Keratinocyte (primary cell): ENCODE data around the gene IGFN1. TPM values are rescaled to one million over a fixed set of nuclear protein-coding genes. Genes with fewer than 3 reads are reported as not detected.

ENCODE experiments used
- DNase-seq: peaks from one replicate; pipeline ENCODE4 v3.0.0-alpha.2; 2011; ENCODE audit warnings: low read depth, missing footprints, low spot score
- FAIRE-seq: peaks from 2 replicates; lab custom pipeline; 2011; peaks lifted over from hg19 to GRCh38; lab: Jason Lieb, UNC
- H2AFZ ChIP-seq: 2 replicates; pipeline ENCODE4 v1.6.0; 2012; ENCODE audit warnings: low read length, control low read depth, inconsistent platforms; ENCODE audit not compliant: control insufficient read depth
- H3K27ac ChIP-seq: 2 replicates; pipeline ENCODE4 v1.5.1; 2011; ENCODE audit warnings: low read length; ENCODE audit not compliant: control insufficient read depth, insufficient read depth
- H3K27me3 ChIP-seq: 3 replicates; pipeline ENCODE4 v1.6.0; 2011; ENCODE audit warnings: low read length; ENCODE audit not compliant: control insufficient read depth, insufficient read depth; ENCODE audit errors: extremely low read depth
- H3K36me3 ChIP-seq, 2 experiments: 2 replicates in 1 of 2; 3 replicates in 1 of 2; pipeline ENCODE4 v1.5.1; 2011; ENCODE audit warnings: low read length in 2 of 2, mild to moderate bottlenecking in 1 of 2; ENCODE audit not compliant: control insufficient read depth in 2 of 2, insufficient read depth in 2 of 2; ENCODE audit errors: extremely low read depth in 1 of 2
- H3K4me1 ChIP-seq: 3 replicates; pipeline ENCODE4 v1.5.1; 2011; ENCODE audit warnings: low read length; ENCODE audit not compliant: control insufficient read depth, insufficient read depth; ENCODE audit errors: extremely low read depth
- H3K4me2 ChIP-seq: 3 replicates; pipeline ENCODE4 v1.6.0; 2011; ENCODE audit warnings: low read depth, low read length; ENCODE audit not compliant: control insufficient read depth, insufficient read depth; ENCODE audit errors: extremely low read depth
- H3K4me3 ChIP-seq, 3 experiments: fragments of 200-600 bp in 1 of 3; sonication (generic) in 1 of 3; 2 replicates in 2 of 3; 3 replicates in 1 of 3; pipeline ENCODE4 v1.5.1; 2011 to 2016; ENCODE audit warnings: low read length in 3 of 3, mild to moderate bottlenecking in 3 of 3, control low read depth in 2 of 3, inconsistent platforms in 1 of 3, low read depth in 1 of 3, mixed read lengths in 1 of 3, mixed run types in 1 of 3, moderate library complexity in 1 of 3; ENCODE audit not compliant: control insufficient read depth in 2 of 3, insufficient read depth in 2 of 3; ENCODE audit errors: extremely low read depth in 1 of 3
- H3K79me2 ChIP-seq: 2 replicates; pipeline ENCODE4 v1.6.0; 2012; ENCODE audit warnings: low read length; ENCODE audit not compliant: control insufficient read depth, insufficient read depth
- H3K9ac ChIP-seq: 3 replicates; pipeline ENCODE4 v1.6.0; 2011; ENCODE audit warnings: low read length; ENCODE audit not compliant: control insufficient read depth, insufficient read depth; ENCODE audit errors: extremely low read depth
- H3K9me1 ChIP-seq: 3 replicates; pipeline ENCODE4 v1.6.0; 2011; ENCODE audit warnings: low read length; ENCODE audit not compliant: control insufficient read depth, insufficient read depth; ENCODE audit errors: extremely low read depth
- H3K9me3 ChIP-seq: 2 replicates; pipeline ENCODE4 v1.5.1; 2012; ENCODE audit warnings: low read depth, low read length; ENCODE audit not compliant: control insufficient read depth
- H4K20me1 ChIP-seq: 3 replicates; pipeline ENCODE4 v1.6.0; 2011; ENCODE audit warnings: low read length; ENCODE audit not compliant: control insufficient read depth, insufficient read depth; ENCODE audit errors: extremely low read depth
- EZH2 ChIP-seq: IDR thresholded peaks from one replicate; pipeline ENCODE4 v1.6.1; 2012; ENCODE audit warnings: inconsistent platforms, mild to moderate bottlenecking, low read length, moderate library complexity
- dilution Hi-C: fragments of 300-500 bp; cut with MboI; formaldehyde crosslinking; loops from one replicate; pipeline ENCODE4 v1.7.0; 2020; ENCODE audit warnings: low sequenced_read_pairs; ENCODE audit not compliant: extremely low pct_ligation_motif_present
- polyA plus RNA-seq, 5 experiments: library from polyadenylated mRNA; depleted of rRNA in 3 of 5; stranded (reverse) in 3 of 5; stranded (forward) in 1 of 5; unstranded in 1 of 5; fragments of >200 nt; gene quantifications; 1 replicate in 1 of 5; 2 replicates in 3 of 5; 3 replicates in 1 of 5; pipeline versions ENCODE4 v1.2.1 to v1.2.3, GENCODE V29; 2011 to 2012; ENCODE audit warnings: missing spikeins in 2 of 5, low read depth in 1 of 5, low replicate concordance in 1 of 5
- TF ChIP-seq, protein P1 (sequence below), 3 experiments: IDR thresholded peaks in 1 of 3; conservative IDR thresholded peaks in 1 of 3; optimal IDR thresholded peaks in 1 of 3; 2 replicates in 2 of 3; 3 replicates in 1 of 3; pipeline versions ENCODE3 to v1.5.1; 2011; ENCODE audit warnings: low read length in 3 of 3, mild to moderate bottlenecking in 3 of 3, moderate library complexity in 2 of 3, control low read depth in 1 of 3, inconsistent platforms in 1 of 3; ENCODE audit not compliant: insufficient read depth in 2 of 3; ENCODE audit errors: extremely low read depth in 1 of 3

Gene IGFN1
- polyA plus RNA-seq, 1 donor (not counting 4 experiments of a cell fraction or from before 2014, with no cell fraction given): not detected

DNA sequence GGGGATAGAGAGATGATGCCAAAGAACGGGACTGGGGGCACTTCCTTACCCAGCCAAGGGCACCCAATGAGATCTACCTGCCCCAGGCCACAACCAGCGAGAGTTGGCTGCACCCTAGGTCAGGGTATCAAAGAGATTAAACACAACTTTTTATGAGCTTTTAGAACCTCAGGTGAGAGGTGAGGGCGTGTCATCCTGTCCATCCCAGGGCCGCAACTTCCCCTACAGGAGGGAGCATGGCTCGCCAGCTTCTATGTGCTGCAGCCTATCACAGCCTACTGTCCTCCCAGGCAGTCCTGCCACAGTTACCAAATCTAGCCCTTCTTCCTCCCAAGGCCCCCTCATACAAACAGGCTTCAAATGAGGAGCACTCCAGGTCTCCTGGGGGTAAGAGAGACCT, 49.2 kb upstream of the IGFN1 start:
- Histone ChIP-seq H3K9ac (no peak overlapping the region), H4K20me1 (no peaks in the 10 kb centered on the region), H2AFZ (no peak overlapping the region), H3K9me1 (no peaks in the 10 kb centered on the region), H3K27me3 (no peaks in the 10 kb centered on the region), H3K4me1 (peaks cover 4% of the 10 kb centered on the region), H3K4me2 (no peak overlapping the region), H3K4me3 (no peak overlapping the region), H3K79me2 (no peaks in the 10 kb centered on the region), H3K9me3 (no peaks in the 10 kb centered on the region), H3K27ac (no peak overlapping the region), H3K36me3 (peaks cover 12 to 26% of the 10 kb centered on the region in 2 experiments)
- no peak for FAIRE-seq
- dilution Hi-C loops: no loop called here
- DNase-seq: no peak
- TF ChIP-seq, protein P1, sequence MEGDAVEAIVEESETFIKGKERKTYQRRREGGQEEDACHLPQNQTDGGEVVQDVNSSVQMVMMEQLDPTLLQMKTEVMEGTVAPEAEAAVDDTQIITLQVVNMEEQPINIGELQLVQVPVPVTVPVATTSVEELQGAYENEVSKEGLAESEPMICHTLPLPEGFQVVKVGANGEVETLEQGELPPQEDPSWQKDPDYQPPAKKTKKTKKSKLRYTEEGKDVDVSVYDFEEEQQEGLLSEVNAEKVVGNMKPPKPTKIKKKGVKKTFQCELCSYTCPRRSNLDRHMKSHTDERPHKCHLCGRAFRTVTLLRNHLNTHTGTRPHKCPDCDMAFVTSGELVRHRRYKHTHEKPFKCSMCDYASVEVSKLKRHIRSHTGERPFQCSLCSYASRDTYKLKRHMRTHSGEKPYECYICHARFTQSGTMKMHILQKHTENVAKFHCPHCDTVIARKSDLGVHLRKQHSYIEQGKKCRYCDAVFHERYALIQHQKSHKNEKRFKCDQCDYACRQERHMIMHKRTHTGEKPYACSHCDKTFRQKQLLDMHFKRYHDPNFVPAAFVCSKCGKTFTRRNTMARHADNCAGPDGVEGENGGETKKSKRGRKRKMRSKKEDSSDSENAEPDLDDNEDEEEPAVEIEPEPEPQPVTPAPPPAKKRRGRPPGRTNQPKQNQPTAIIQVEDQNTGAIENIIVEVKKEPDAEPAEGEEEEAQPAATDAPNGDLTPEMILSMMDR (optimal IDR thresholded peaks at IDR 0.05 in 1 of 3, IDR thresholded peaks at IDR 0.05 in 1 of 3, conservative IDR thresholded peaks at IDR 0.05 in 1 of 3; ENCODE audit: extremely low read depth in 1 of 3, insufficient read depth in 2 of 3, low read length in 3 of 3): no peak
- no peak for TF ChIP-seq EZH2

DNA sequence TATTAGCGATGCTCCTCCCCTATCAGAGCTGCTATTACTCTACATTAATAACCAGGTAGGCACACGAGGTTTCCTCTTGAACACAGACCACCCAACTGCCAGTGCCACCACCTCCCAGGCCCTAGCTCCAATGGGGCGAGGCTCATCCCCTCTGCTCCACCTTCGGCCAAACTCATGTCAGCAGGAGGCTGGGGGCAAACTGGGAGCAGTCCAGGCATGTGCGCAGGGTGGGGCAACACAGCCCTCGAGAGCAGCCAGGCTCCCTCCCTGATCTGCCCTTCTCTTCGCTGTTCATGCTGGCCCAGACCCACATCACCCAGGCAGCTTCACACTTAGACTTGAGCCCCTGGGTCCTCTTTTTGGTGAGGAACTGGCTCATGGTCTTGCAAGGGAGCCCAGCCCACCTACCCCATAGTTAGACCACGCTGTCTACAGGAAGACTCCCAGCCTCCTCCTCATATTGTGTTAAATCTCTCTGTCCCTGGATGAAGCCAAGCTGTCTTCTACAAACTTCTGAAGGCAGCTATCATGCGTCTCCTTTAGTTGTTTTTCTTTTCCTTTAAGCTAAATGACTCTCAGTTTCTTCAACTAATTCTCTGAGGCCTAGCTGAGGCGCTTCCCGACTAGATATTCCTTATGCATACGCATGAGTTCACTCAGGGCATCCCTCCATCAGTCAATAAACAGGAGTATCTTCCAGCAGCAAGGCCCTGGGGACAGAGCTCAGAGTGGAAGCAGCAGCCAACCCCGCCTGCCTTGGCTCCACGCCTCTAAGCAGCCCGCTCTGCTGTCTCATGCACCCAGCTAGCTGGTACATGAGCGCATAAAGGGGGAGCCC, 48.4 kb upstream of the IGFN1 start:
- no peaks in the 10 kb centered on the region for H4K20me1 ChIP-seq
- H3K9me1 ChIP-seq: no peaks in the 10 kb centered on the region
- FAIRE-seq (no peak), DNase-seq (no peak)
- H3K9ac ChIP-seq: no peak overlapping the region
- H3K79me2 ChIP-seq: no peaks in the 10 kb centered on the region
- no peaks in the 10 kb centered on the region for H3K27me3 ChIP-seq
- H3K4me3 ChIP-seq: no peak overlapping the region
- peaks cover 17 to 27% of the 10 kb centered on the region in 2 experiments for H3K36me3 ChIP-seq
- H2AFZ ChIP-seq: no peak overlapping the region
- H3K4me1 ChIP-seq: peaks cover 4% of the 10 kb centered on the region
- no peak for TF ChIP-seq EZH2
- TF ChIP-seq, protein P1 (optimal IDR thresholded peaks at IDR 0.05 in 1 of 3, IDR thresholded peaks at IDR 0.05 in 1 of 3, conservative IDR thresholded peaks at IDR 0.05 in 1 of 3; ENCODE audit: extremely low read depth in 1 of 3, insufficient read depth in 2 of 3, low read length in 3 of 3): no peak
- dilution Hi-C loops: no loop called here
- no peaks in the 10 kb centered on the region for H3K9me3 ChIP-seq
- H3K27ac ChIP-seq: no peak overlapping the region
- no peak overlapping the region for H3K4me2 ChIP-seq
